HepG2 (cell line): Measurements from ENCODE around the gene SERTAD1. TPM values are rescaled to one million over a fixed set of nuclear protein-coding genes. Genes with fewer than 3 reads are reported as not detected.
A peak's percentile ranks its signal among the peaks of the same experiment; 100 is the strongest.

ENCODE experiments used
- CBFB ChIP-seq: sonication (generic); formaldehyde crosslinking; IDR thresholded peaks from 2 replicates; pipeline ENCODE4 v1.4.0; 2020; ENCODE audit warnings: missing genetic modification reagents
- CHD2 ChIP-seq: IDR thresholded peaks from 2 replicates; pipeline ENCODE4 v1.6.1; 2011; ENCODE audit warnings: low read depth, low read length, improper control_type of control experiment
- HCFC1 ChIP-seq: fragments of 150-350 bp; IDR thresholded peaks from 2 replicates; pipeline ENCODE4 v1.6.1; 2014; ENCODE audit warnings: low read depth, low read length
- HDAC1 ChIP-seq: sonication (generic); formaldehyde crosslinking; IDR thresholded peaks from 2 replicates; pipeline ENCODE4 v1.5.1; 2020; ENCODE audit warnings: mild to moderate bottlenecking, missing genetic modification reagents
- PAX8 ChIP-seq: sonication (generic); formaldehyde crosslinking; IDR thresholded peaks from 2 replicates; pipeline ENCODE4 v1.8.0; 2022; ENCODE audit warnings: mild to moderate bottlenecking, missing genetic modification reagents, borderline replicate concordance
- PLRG1 ChIP-seq: fragments of 450-650 bp; conservative IDR thresholded peaks from 2 replicates; pipeline ENCODE4 v1.6.1; 2016
- SRY ChIP-seq: sonication (generic); formaldehyde crosslinking; IDR thresholded peaks from 2 replicates; pipeline ENCODE4 v1.8.0; 2022; ENCODE audit warnings: mild to moderate bottlenecking, missing genetic modification reagents
- XBP1 ChIP-seq: sonication (generic); formaldehyde crosslinking; IDR thresholded peaks from 2 replicates; pipeline ENCODE4 v1.5.0; 2020; ENCODE audit warnings: missing genetic modification reagents
- ZBTB3 ChIP-seq: sonication (generic); formaldehyde crosslinking; IDR thresholded peaks from 2 replicates; pipeline ENCODE4 v1.4.0; 2020; ENCODE audit warnings: low read depth, mild to moderate bottlenecking, moderate library complexity, missing genetic modification reagents, borderline replicate concordance
- ZIK1 ChIP-seq: sonication (generic); formaldehyde crosslinking; IDR thresholded peaks from 2 replicates; pipeline ENCODE4 v1.5.0; 2020; ENCODE audit warnings: mild to moderate bottlenecking, low read depth, missing genetic modification reagents, borderline replicate concordance
- ZNF337 ChIP-seq: sonication (generic); formaldehyde crosslinking; IDR thresholded peaks from 2 replicates; pipeline ENCODE4 v1.5.1; 2020; ENCODE audit warnings: missing genetic modification reagents, low read depth, mild to moderate bottlenecking, borderline replicate concordance
- ZNF460 ChIP-seq: sonication (generic); formaldehyde crosslinking; IDR thresholded peaks from 2 replicates; pipeline ENCODE4 v1.5.1; 2020; ENCODE audit warnings: missing genetic modification reagents, mild to moderate bottlenecking, borderline replicate concordance
- ZNF501 ChIP-seq: sonication (generic); formaldehyde crosslinking; IDR thresholded peaks from 2 replicates; pipeline ENCODE4 v1.5.1; 2020; ENCODE audit warnings: mild to moderate bottlenecking, moderate library complexity, missing genetic modification reagents
- ZNF558 ChIP-seq: sonication (generic); formaldehyde crosslinking; IDR thresholded peaks from 2 replicates; pipeline ENCODE4 v1.9.0; 2022; ENCODE audit warnings: mild to moderate bottlenecking, missing genetic modification reagents, borderline replicate concordance
- ZNF713 ChIP-seq: sonication (generic); formaldehyde crosslinking; IDR thresholded peaks from 2 replicates; pipeline ENCODE4 v1.4.0; 2020; ENCODE audit warnings: mild to moderate bottlenecking, missing genetic modification reagents
- ZNF746 ChIP-seq: sonication (generic); formaldehyde crosslinking; IDR thresholded peaks from 2 replicates; pipeline ENCODE4 v1.8.0; 2022; ENCODE audit warnings: mild to moderate bottlenecking, missing genetic modification reagents
- polyA plus RNA-seq, 8 experiments: library from polyadenylated mRNA; depleted of rRNA in 3 of 8; stranded (reverse) in 7 of 8; unstranded in 1 of 8; fragments of >200 nt; fragmentation: Illumina TruSeq in 4 of 8; extraction: Trizol in 4 of 8; gene quantifications; 2 replicates each; pipeline versions ENCODE4 v1.2.1 to v1.2.3, GENCODE V29; 2011 to 2016; ENCODE audit warnings: low read depth in 4 of 8, missing spikeins in 1 of 8, mixed read lengths in 1 of 8; ENCODE audit not compliant: insufficient read depth in 1 of 8
- total RNA-seq, 5 experiments: library from RNA; depleted of rRNA; stranded (reverse); fragments of >200 nt; fragmentation: Illumina TruSeq; extraction: Trizol; gene quantifications; 2 replicates each; pipeline ENCODE4 v1.2.3, GENCODE V29; 2016; ENCODE audit warnings: low read depth in 1 of 5
- TF ChIP-seq, protein P1 (sequence below): sonication (generic); formaldehyde crosslinking; IDR thresholded peaks from 2 replicates; pipeline ENCODE4 v1.5.1; 2020; ENCODE audit warnings: missing genetic modification reagents, mild to moderate bottlenecking, borderline replicate concordance
- TF ChIP-seq, protein P2 (sequence below): IDR thresholded peaks from 2 replicates; pipeline ENCODE4 v1.6.1; 2016; ENCODE audit warnings: low read depth
- TF ChIP-seq, protein P3 (sequence below): sonication (generic); formaldehyde crosslinking; IDR thresholded peaks from 2 replicates; pipeline ENCODE4 v1.5.1; 2020; ENCODE audit warnings: missing genetic modification reagents, mild to moderate bottlenecking, borderline replicate concordance
- TF ChIP-seq, protein P4 (sequence below): sonication (generic); formaldehyde crosslinking; IDR thresholded peaks from 2 replicates; pipeline ENCODE4 v1.5.0; 2020; ENCODE audit warnings: mild to moderate bottlenecking, missing genetic modification reagents
- TF ChIP-seq, protein P5 (sequence below): sonication (generic); formaldehyde crosslinking; IDR thresholded peaks from 2 replicates; pipeline ENCODE4 v1.8.0; 2022; ENCODE audit warnings: mild to moderate bottlenecking, missing genetic modification reagents, moderate library complexity

Gene SERTAD1
- total and polyA plus RNA-seq, 2 of the 13 experiments (the other 11 are each of a cell fraction or from before 2014, with no cell fraction given) = 4.3 to 4.5 TPM

DNA sequence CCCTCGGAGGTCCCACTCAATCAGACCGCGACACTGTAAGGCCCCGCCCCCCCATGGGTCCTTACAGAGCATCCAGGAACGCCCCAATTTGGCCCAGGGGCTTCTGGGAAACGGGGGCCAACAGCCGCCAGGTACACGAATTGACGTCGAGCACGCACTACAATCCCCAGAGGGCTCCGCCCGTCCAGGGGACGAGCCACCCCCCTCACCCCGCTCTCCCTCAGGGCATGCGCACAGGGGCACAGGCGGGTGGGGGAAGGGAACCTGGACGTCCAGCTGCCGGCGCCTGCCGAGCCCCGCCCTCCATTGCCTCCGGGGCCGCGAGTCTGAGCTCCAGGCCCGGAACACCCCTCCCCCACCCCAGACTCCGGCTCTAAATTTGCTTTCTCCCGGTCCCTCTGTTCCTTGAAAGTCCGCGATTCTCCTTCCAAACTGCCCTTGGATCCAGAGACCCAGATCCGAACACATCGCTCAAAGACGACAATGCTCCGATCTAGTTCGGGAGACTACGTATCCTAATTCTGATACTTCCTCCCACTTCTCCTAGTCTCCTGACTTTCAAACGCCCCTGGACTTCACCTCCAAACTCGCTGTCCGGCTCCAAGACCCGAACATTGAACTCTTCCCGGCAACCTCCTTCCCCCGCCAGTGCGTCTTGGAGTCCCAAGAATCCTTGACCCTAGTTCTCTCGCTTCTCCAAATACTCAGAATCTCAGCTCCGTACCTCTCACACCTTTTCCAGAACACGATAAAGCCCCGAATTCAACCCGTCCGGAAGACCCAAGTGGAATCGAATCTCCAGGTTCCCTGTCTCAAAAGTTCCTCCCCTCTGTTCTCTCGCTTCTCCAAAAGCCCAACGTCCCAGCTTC, 17.6 kb upstream of the SERTAD1 start (continued):
- no peak for TF ChIP-seq ZNF337
- TF ChIP-seq CBFB = no peak; the same call in 1 of the 2 replicates
- TF ChIP-seq, protein P1, sequence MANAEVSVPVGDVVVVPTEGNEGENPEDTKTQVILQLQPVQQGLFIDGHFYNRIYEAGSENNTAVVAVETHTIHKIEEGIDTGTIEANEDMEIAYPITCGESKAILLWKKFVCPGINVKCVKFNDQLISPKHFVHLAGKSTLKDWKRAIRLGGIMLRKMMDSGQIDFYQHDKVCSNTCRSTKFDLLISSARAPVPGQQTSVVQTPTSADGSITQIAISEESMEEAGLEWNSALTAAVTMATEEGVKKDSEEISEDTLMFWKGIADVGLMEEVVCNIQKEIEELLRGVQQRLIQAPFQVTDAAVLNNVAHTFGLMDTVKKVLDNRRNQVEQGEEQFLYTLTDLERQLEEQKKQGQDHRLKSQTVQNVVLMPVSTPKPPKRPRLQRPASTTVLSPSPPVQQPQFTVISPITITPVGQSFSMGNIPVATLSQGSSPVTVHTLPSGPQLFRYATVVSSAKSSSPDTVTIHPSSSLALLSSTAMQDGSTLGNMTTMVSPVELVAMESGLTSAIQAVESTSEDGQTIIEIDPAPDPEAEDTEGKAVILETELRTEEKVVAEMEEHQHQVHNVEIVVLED (CRISPR knock-in tag) = peak; percentile 84
- peak; percentile 77; the same call in 1 of the 2 replicates for TF ChIP-seq HDAC1 (CRISPR knock-in tag)
- TF ChIP-seq ZIK1 (CRISPR knock-in tag) = no peak
- TF ChIP-seq ZNF713 = no peak
- TF ChIP-seq, protein P2, sequence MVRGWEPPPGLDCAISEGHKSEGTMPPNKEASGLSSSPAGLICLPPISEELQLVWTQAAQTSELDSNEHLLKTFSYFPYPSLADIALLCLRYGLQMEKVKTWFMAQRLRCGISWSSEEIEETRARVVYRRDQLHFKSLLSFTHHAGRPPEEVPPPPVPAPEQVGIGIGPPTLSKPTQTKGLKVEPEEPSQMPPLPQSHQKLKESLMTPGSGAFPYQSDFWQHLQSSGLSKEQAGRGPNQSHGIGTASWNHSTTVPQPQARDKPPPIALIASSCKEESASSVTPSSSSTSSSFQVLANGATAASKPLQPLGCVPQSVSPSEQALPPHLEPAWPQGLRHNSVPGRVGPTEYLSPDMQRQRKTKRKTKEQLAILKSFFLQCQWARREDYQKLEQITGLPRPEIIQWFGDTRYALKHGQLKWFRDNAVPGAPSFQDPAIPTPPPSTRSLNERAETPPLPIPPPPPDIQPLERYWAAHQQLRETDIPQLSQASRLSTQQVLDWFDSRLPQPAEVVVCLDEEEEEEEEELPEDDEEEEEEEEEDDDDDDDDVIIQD (CRISPR knock-in tag) = no peak
- no peak for TF ChIP-seq PAX8 (CRISPR knock-in tag)
- TF ChIP-seq, protein P3, sequence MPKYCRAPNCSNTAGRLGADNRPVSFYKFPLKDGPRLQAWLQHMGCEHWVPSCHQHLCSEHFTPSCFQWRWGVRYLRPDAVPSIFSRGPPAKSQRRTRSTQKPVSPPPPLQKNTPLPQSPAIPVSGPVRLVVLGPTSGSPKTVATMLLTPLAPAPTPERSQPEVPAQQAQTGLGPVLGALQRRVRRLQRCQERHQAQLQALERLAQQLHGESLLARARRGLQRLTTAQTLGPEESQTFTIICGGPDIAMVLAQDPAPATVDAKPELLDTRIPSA (CRISPR knock-in tag) = no peak
- TF ChIP-seq ZNF501 (CRISPR knock-in tag) = no peak; the same call in 1 of the 2 replicates
- no peak for TF ChIP-seq ZNF460 (CRISPR knock-in tag)
- TF ChIP-seq XBP1 (CRISPR knock-in tag) = no peak
- TF ChIP-seq SRY = no peak
- TF ChIP-seq ZBTB3 = no peak
- TF ChIP-seq HCFC1 = peak; percentile 86
- TF ChIP-seq, protein P4, sequence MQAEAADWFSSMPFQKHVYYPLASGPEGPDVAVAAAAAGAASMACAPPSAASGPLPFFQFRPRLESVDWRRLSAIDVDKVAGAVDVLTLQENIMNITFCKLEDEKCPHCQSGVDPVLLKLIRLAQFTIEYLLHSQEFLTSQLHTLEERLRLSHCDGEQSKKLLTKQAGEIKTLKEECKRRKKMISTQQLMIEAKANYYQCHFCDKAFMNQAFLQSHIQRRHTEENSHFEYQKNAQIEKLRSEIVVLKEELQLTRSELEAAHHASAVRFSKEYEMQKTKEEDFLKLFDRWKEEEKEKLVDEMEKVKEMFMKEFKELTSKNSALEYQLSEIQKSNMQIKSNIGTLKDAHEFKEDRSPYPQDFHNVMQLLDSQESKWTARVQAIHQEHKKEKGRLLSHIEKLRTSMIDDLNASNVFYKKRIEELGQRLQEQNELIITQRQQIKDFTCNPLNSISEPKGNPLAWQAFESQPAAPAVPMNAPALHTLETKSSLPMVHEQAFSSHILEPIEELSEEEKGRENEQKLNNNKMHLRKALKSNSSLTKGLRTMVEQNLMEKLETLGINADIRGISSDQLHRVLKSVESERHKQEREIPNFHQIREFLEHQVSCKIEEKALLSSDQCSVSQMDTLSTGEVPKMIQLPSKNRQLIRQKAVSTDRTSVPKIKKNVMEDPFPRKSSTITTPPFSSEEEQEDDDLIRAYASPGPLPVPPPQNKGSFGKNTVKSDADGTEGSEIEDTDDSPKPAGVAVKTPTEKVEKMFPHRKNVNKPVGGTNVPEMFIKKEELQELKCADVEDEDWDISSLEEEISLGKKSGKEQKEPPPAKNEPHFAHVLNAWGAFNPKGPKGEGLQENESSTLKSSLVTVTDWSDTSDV (CRISPR knock-in tag) = no peak
- TF ChIP-seq, protein P5, sequence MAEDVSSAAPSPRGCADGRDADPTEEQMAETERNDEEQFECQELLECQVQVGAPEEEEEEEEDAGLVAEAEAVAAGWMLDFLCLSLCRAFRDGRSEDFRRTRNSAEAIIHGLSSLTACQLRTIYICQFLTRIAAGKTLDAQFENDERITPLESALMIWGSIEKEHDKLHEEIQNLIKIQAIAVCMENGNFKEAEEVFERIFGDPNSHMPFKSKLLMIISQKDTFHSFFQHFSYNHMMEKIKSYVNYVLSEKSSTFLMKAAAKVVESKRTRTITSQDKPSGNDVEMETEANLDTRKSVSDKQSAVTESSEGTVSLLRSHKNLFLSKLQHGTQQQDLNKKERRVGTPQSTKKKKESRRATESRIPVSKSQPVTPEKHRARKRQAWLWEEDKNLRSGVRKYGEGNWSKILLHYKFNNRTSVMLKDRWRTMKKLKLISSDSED = no peak
- TF ChIP-seq ZNF558 (CRISPR knock-in tag) = no peak
- peak; percentile 78 for TF ChIP-seq CHD2
- TF ChIP-seq ZNF746 = no peak
- no peak for TF ChIP-seq PLRG1
